Measurements from ENCODE around the gene UBR4.

DNA sequence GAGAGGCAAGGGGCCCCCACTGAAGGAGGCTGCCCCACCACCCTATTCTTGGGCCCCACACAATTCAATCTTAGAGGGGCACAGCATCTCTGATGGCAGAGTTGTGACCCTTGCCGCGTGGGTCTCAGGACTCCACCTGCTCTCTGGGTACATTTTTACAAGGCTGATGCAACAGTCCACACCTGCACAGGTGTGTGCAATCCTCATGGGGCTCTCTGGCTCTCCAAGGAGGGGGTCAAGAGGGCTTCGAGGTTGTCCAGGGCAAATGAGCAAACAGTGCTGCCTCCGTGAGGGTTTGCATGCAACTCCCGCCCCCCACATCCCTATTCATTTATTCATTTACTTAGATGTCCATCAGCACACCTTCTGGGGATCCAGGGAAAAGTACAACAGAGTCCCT, 172.0 kb downstream of the UBR4 start:
- no peak for TF ChIP-seq POLR2A (IDR thresholded peaks at IDR 0.05)
- TF ChIP-seq, protein P1, sequence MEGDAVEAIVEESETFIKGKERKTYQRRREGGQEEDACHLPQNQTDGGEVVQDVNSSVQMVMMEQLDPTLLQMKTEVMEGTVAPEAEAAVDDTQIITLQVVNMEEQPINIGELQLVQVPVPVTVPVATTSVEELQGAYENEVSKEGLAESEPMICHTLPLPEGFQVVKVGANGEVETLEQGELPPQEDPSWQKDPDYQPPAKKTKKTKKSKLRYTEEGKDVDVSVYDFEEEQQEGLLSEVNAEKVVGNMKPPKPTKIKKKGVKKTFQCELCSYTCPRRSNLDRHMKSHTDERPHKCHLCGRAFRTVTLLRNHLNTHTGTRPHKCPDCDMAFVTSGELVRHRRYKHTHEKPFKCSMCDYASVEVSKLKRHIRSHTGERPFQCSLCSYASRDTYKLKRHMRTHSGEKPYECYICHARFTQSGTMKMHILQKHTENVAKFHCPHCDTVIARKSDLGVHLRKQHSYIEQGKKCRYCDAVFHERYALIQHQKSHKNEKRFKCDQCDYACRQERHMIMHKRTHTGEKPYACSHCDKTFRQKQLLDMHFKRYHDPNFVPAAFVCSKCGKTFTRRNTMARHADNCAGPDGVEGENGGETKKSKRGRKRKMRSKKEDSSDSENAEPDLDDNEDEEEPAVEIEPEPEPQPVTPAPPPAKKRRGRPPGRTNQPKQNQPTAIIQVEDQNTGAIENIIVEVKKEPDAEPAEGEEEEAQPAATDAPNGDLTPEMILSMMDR (IDR thresholded peaks at IDR 0.05), result no peak
